Upper lobe of right lung (tissue), 1 donor: ENCODE data around the gene LRCH1. TPM values are rescaled to one million over a fixed set of nuclear protein-coding genes. Genes with fewer than 3 reads are reported as not detected.
A peak's percentile ranks its signal among the peaks of the same experiment; 100 is the strongest.

Experiments
- ATAC-seq: fragments of 200-7000 bp; cut with Tn5 transposase; one replicate; pipeline ENCODE4 v1.9.1; 2020; ENCODE audit warnings: mild to moderate bottlenecking, moderate library complexity
- DNase-seq: peaks from one replicate; pipeline ENCODE4 v3.0.0-alpha.2; 2020
- H3K27ac ChIP-seq: fragments of 200-600 bp; one replicate; pipeline ENCODE4 v1.8.0; 2022
- H3K27me3 ChIP-seq: fragments of 200-600 bp; one replicate; pipeline ENCODE4 v1.8.0; 2022; ENCODE audit warnings: mild to moderate bottlenecking
- H3K36me3 ChIP-seq: fragments of 200-600 bp; one replicate; pipeline ENCODE4 v1.8.0; 2022
- H3K4me1 ChIP-seq: fragments of 200-600 bp; one replicate; pipeline ENCODE4 v1.8.0; 2022
- H3K4me3 ChIP-seq: fragments of 200-600 bp; one replicate; pipeline ENCODE4 v1.8.0; 2022; ENCODE audit warnings: mild to moderate bottlenecking
- H3K9me3 ChIP-seq: fragments of 200-600 bp; one replicate; pipeline ENCODE4 v1.8.0; 2022
- CTCF ChIP-seq: fragments of 200-600 bp; IDR thresholded peaks from one replicate; pipeline ENCODE4 v1.8.0; 2022; ENCODE audit warnings: antibody characterized with exemption
- intact Hi-C: fragments of 100-400 bp; cut with DNase I; formaldehyde crosslinking; loops from one replicate; pipeline ENCODE4 v1.11.0; 2022
- long read RNA-seq: library from polyadenylated mRNA; unstranded; transcript quantifications from one replicate; pipeline ENCODE4 v2.0.0, GENCODE V29; 2021
- total RNA-seq: library from RNA; stranded (reverse); fragmentation: NEBNext Ultra II Directional; extraction: Animal tissue kit (Norgen Biotek cat#: 25700); gene quantifications from one replicate; pipeline ENCODE4 v1.2.1, GENCODE V29; 2021
- donor health status: DM: no; HTN: yes; CAD: no; lungs with severe emphysema.

The LRCH1 gene, protein sequence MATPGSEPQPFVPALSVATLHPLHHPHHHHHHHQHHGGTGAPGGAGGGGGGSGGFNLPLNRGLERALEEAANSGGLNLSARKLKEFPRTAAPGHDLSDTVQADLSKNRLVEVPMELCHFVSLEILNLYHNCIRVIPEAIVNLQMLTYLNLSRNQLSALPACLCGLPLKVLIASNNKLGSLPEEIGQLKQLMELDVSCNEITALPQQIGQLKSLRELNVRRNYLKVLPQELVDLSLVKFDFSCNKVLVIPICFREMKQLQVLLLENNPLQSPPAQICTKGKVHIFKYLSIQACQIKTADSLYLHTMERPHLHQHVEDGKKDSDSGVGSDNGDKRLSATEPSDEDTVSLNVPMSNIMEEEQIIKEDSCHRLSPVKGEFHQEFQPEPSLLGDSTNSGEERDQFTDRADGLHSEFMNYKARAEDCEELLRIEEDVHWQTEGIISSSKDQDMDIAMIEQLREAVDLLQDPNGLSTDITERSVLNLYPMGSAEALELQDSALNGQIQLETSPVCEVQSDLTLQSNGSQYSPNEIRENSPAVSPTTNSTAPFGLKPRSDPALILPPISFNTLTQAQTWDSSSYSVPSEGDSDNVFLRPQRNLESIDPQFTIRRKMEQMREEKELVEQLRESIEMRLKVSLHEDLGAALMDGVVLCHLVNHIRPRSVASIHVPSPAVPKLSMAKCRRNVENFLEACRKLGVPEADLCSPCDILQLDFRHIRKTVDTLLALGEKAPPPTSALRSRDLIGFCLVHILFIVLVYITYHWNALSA
- total RNA-seq = 32.0 TPM
- long read RNA-seq, full-length matches to known transcripts = 53 of 72 reads
- long read RNA-seq, partial matches to known transcripts = 9 of 72 reads
- long read RNA-seq, other reads (novel, unspliced or antisense) = 10 of 72 reads

GRCh38 chr13:46552889-46553520, at the start of gene LRCH1:
LRCH1 (plus strand) TSS chr13:46553170; CDS start chr13:46553397, 227 bp downstream.
- DNase-seq (peak; percentile 95), ATAC-seq (peak; percentile 95)
- H3K4me1 ChIP-seq = peaks cover 15% of the 10 kb centered on the region
- peak within 1 kb of the TSS; percentile 98 for H3K4me3 ChIP-seq
- peak within 1 kb of the TSS; percentile 90 for H3K27ac ChIP-seq
- TF ChIP-seq CTCF = no peak
- H3K9me3 ChIP-seq = no peaks in the 10 kb centered on the region
- no peaks in the 10 kb centered on the region for H3K27me3 ChIP-seq
- H3K36me3 ChIP-seq = no peaks in the 10 kb centered on the region
- intact Hi-C loops = loop anchor here (10.0 kb wide), 2 partner anchors 122 to 162 kb away; no protein-coding TSS in a partner anchor

GRCh38 chr13:46504036-46504435, 48.9 kb upstream of the LRCH1 start:
- DNase-seq (no peak), ATAC-seq (no peak)
- Histone ChIP-seq H3K27ac (no peak overlapping the region), H3K27me3 (no peaks in the 10 kb centered on the region), H3K4me3 (no peak overlapping the region), H3K9me3 (no peaks in the 10 kb centered on the region), H3K36me3 (no peaks in the 10 kb centered on the region), H3K4me1 (no peaks in the 10 kb centered on the region)
- intact Hi-C loops = no loop called here
- TF ChIP-seq CTCF = no peak

GRCh38 chr13:46507981-46508380, 45.0 kb upstream of the LRCH1 start:
- intact Hi-C loops = no loop called here
- Histone ChIP-seq H3K27ac (no peak overlapping the region), H3K4me3 (no peak overlapping the region), H3K27me3 (no peaks in the 10 kb centered on the region), H3K4me1 (no peaks in the 10 kb centered on the region), H3K36me3 (no peaks in the 10 kb centered on the region), H3K9me3 (no peaks in the 10 kb centered on the region)
- ATAC-seq (no peak), DNase-seq (no peak)
- no peak for TF ChIP-seq CTCF

- intact Hi-C loops = no loop called here
- Histone ChIP-seq H3K27ac (no peak overlapping the region), H3K27me3 (peaks cover 6% of the 10 kb centered on the region), H3K4me3 (no peak overlapping the region), H3K9me3 (no peaks in the 10 kb centered on the region), H3K36me3 (no peaks in the 10 kb centered on the region), H3K4me1 (no peaks in the 10 kb centered on the region)
- DNase-seq = no peak
- no peak for ATAC-seq
- no peak for TF ChIP-seq CTCF
These were observed 43.0 kb upstream of the LRCH1 start for GRCh38 chr13:46509981-46510380.

DNA sequence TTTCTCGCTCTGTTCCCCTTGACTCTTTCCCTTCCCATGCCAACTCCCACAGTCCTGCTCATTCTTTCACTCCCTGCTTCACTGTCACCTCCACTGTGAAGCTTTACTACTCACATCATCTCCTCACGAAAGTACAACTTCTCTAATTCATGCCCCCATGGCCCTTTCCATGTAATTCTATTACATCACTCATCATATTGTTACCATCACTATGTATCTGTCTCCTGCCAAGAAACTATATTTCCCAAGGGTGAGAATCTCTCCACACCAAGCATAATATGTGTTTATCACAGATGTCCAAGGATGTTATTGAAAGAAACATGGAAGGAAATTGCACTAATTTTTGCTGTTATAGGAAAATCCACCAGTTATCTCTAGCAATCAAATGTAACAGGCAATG, 37.2 kb upstream of the LRCH1 start:
- TF ChIP-seq CTCF = no peak
- Histone ChIP-seq H3K36me3 (no peaks in the 10 kb centered on the region), H3K27ac (no peak overlapping the region), H3K4me1 (no peaks in the 10 kb centered on the region), H3K27me3 (peaks cover 6% of the 10 kb centered on the region), H3K9me3 (no peaks in the 10 kb centered on the region), H3K4me3 (no peak overlapping the region)
- intact Hi-C loops = no loop called here
- ATAC-seq = no peak
- no peak for DNase-seq
